ENCODE results near the gene GLI3.

DNA sequence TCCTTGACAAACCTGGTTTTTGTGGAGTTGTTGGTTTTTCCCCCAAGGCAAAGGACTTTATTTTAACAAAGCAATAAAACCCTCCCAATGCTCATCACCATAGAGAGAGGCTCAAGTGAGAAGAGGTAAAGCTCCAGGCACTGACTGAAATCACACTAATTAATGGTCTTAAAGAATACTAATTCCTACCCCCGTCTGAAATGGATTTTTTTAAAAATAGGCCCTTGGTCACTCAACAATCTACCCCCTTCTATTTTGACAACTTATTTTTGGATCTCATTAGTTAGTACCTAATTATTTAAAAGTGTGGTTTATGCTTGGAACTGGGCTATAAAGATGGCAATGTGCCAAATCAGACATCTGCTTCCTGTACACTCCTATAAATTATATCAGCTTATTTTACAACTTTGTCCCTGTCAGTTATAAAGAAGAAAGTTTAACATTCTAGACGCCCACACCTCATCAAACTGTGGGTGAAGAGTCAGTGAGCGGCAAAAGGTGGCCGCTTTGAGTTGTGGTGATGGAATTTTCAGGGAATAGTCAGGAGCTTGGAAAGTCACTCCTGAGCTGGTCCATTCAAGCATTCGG lies 10.6 kb downstream of the GLI3 start:
- TF ChIP-seq, protein P1, sequence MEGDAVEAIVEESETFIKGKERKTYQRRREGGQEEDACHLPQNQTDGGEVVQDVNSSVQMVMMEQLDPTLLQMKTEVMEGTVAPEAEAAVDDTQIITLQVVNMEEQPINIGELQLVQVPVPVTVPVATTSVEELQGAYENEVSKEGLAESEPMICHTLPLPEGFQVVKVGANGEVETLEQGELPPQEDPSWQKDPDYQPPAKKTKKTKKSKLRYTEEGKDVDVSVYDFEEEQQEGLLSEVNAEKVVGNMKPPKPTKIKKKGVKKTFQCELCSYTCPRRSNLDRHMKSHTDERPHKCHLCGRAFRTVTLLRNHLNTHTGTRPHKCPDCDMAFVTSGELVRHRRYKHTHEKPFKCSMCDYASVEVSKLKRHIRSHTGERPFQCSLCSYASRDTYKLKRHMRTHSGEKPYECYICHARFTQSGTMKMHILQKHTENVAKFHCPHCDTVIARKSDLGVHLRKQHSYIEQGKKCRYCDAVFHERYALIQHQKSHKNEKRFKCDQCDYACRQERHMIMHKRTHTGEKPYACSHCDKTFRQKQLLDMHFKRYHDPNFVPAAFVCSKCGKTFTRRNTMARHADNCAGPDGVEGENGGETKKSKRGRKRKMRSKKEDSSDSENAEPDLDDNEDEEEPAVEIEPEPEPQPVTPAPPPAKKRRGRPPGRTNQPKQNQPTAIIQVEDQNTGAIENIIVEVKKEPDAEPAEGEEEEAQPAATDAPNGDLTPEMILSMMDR (IDR thresholded peaks at IDR 0.05; ENCODE audit: insufficient read depth, low read depth, low read length) = no peak
- no peak for TF ChIP-seq EZH2 (IDR thresholded peaks at IDR 0.05; ENCODE audit: insufficient read depth, low read length)
